Activated CD8-positive, alpha-beta memory T cell treated with anti-CD3 and anti-CD28 coated beads for 1 hour (primary cell): ENCODE data around the gene TPCN2.

ENCODE experiments used
- DNase-seq, 2 donors: peaks; one replicate each; pipeline ENCODE4 v3.0.0-alpha.2; 2020; ENCODE audit warnings: low read depth in 1 of 2; ENCODE audit errors: extremely low read depth in 1 of 2

TPCN2 gene

GRCh38 chr11:69180226-69180625, 131.5 kb downstream of the TPCN2 start:
- DNase-seq: no peak

- DNase-seq: no peak
Measured at GRCh38 chr11:69180726-69181125, 132.0 kb downstream of the TPCN2 start.

- no peak for DNase-seq
Measured at GRCh38 chr11:69183613-69184012, 134.9 kb downstream of the TPCN2 start.
